Upper lobe of left lung (tissue), 6 donors: ENCODE results near the gene PNPLA4. TPM values are rescaled to one million over a fixed set of nuclear protein-coding genes. Genes with fewer than 3 reads are reported as not detected.

Source experiments
- ATAC-seq, 2 donors: fragments of 200-7000 bp; cut with Tn5 transposase; one replicate each; pipeline ENCODE4 v1.9.1; 2022; ENCODE audit warnings: mild to moderate bottlenecking in 2 of 2, moderate library complexity in 2 of 2; ENCODE audit not compliant: low FRiP score in 2 of 2
- DNase-seq, 2 donors: peaks; one replicate each; pipeline ENCODE4 v3.0.0-alpha.2; 2019 to 2020
- H3K27ac ChIP-seq, 4 donors: fragments of 200-600 bp; sonication (generic); one replicate each; pipeline ENCODE4 v1.5.1; 2016 to 2019
- H3K27me3 ChIP-seq, 4 donors: fragments of 200-600 bp; sonication (generic); one replicate each; pipeline ENCODE4 v1.5.1; 2017 to 2019
- H3K36me3 ChIP-seq, 4 donors: fragments of 200-600 bp; sonication (generic); one replicate each; pipeline ENCODE4 v1.5.1; 2016 to 2019
- H3K4me1 ChIP-seq, 4 donors: fragments of 200-600 bp; sonication (generic); one replicate each; pipeline ENCODE4 v1.5.1; 2018 to 2019
- H3K4me3 ChIP-seq, 4 donors: fragments of 200-600 bp; sonication (generic); one replicate each; pipeline ENCODE4 v1.5.1; 2017 to 2019; ENCODE audit warnings: mild to moderate bottlenecking in 2 of 4, moderate library complexity in 1 of 4
- H3K9me3 ChIP-seq, 4 donors: fragments of 200-600 bp; sonication (generic); one replicate each; pipeline ENCODE4 v1.5.1; 2018 to 2019
- EP300 ChIP-seq, 4 donors: sonication (generic); formaldehyde crosslinking; IDR thresholded peaks; one replicate each; pipeline ENCODE4 v1.5.1; 2017; ENCODE audit warnings: antibody characterized with exemption in 4 of 4, control low read depth in 2 of 4
- POLR2A ChIP-seq, 4 donors: fragments of 450-650 bp; IDR thresholded peaks; one replicate each; pipeline ENCODE4 v1.5.1; 2016 to 2017; ENCODE audit warnings: antibody characterized with exemption in 4 of 4, mild to moderate bottlenecking in 2 of 4
- POLR2AphosphoS5 ChIP-seq, 2 donors: sonication (generic); formaldehyde crosslinking; IDR thresholded peaks; one replicate each; pipeline ENCODE4 v1.5.1; 2017; ENCODE audit warnings: antibody characterized with exemption in 2 of 2
- WGBS, 2 donors: methylation state at CpG; one replicate each; pipeline ENCODE4 v1.1.5; 2017 to 2018; 5-methylcytosine and 5-hydroxymethylcytosine counted together
- total RNA-seq, 6 donors: library from RNA; depleted of rRNA in 4 of 6; stranded (reverse); fragments of >200 nt in 4 of 6; gene quantifications; one replicate each; pipeline versions ENCODE4 v1.1.0 to v1.2.1, GENCODE V29; 2016 to 2021
- TF ChIP-seq, protein P1 (sequence below), 6 experiments: fragments of 450-650 bp in 4 of 6; fragments of 200-600 bp in 2 of 6; sonication (generic) in 2 of 6; IDR thresholded peaks; one replicate each; pipeline ENCODE4 v1.5.1; 2016 to 2019; ENCODE audit warnings: antibody characterized with exemption in 6 of 6
- donor health status: DM: no; HTN: no; CAD: no; lungs with moderate emphysema.
- donor health status: DM: no; HTN: yes; CAD: no; lungs with severe emphysema.

PNPLA4 gene, protein sequence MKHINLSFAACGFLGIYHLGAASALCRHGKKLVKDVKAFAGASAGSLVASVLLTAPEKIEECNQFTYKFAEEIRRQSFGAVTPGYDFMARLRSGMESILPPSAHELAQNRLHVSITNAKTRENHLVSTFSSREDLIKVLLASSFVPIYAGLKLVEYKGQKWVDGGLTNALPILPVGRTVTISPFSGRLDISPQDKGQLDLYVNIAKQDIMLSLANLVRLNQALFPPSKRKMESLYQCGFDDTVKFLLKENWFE
- 10 to 100 TPM in 3 of 6 donors, 1 to 10 TPM in 3; 2.1 to 20.4 (median 10.2) TPM for total RNA-seq

- H3K4me1 ChIP-seq = peaks cover 0 to 25% (median 3%) of the 10 kb centered on the region in 4 donors
- H3K36me3 ChIP-seq = no peaks in the 10 kb centered on the region
- no peaks in the 10 kb centered on the region for H3K27me3 ChIP-seq
- H3K4me3 ChIP-seq = peak within 1 kb of the TSS; percentile 44 to 59 (median 58)
- 10 to 19% methylated on average over 24 to 49 of the region's 52 CpGs for WGBS, 2 donors
- DNase-seq (peak; percentile 85 to 95), ATAC-seq (peak; percentile 96 to 97)
- no peaks in the 10 kb centered on the region for H3K9me3 ChIP-seq
- TF ChIP-seq POLR2AphosphoS5 (IDR thresholded peaks at IDR 0.05) (peak; percentile 49 to 59), EP300 (IDR thresholded peaks at IDR 0.05) (no peak), POLR2A (IDR thresholded peaks at IDR 0.05) (peak in 2 of 4 donors; percentile 38 to 68)
- TF ChIP-seq, protein P1, sequence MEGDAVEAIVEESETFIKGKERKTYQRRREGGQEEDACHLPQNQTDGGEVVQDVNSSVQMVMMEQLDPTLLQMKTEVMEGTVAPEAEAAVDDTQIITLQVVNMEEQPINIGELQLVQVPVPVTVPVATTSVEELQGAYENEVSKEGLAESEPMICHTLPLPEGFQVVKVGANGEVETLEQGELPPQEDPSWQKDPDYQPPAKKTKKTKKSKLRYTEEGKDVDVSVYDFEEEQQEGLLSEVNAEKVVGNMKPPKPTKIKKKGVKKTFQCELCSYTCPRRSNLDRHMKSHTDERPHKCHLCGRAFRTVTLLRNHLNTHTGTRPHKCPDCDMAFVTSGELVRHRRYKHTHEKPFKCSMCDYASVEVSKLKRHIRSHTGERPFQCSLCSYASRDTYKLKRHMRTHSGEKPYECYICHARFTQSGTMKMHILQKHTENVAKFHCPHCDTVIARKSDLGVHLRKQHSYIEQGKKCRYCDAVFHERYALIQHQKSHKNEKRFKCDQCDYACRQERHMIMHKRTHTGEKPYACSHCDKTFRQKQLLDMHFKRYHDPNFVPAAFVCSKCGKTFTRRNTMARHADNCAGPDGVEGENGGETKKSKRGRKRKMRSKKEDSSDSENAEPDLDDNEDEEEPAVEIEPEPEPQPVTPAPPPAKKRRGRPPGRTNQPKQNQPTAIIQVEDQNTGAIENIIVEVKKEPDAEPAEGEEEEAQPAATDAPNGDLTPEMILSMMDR (IDR thresholded peaks at IDR 0.05) = peak in 3 of 6 experiments; percentile 20 to 25 (median 21)
- peak within 1 kb of the TSS; percentile 72 to 86 (median 84) for H3K27ac ChIP-seq
These were observed at the start of gene PNPLA4 for GRCh38 chrX:7927259-7928167. Gene PNPLA4 (minus strand): TSS chrX:7927413. CDS start chrX:7926119, 1,294 bp downstream.

DNA sequence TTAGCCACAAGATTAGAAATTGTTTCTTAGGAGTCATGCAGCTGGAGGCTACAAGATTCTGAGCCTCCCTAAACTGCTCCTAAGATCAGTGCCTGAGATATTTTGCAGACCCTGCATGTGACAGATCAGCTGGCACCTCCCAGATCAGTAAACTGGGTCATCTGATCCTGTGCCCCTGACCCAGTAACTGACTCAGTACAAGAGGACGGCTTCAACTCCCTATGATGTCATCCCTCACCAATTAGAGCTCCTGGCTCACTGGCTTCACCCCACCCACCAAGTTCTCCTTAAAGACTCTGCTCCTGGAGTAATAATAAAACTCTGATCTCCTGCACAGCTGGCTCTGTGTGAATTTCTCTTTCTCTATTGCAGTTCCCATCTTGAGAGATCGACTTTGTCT lies 45.4 kb upstream of the PNPLA4 start:
- WGBS, 2 donors = 65 to 92% methylated on average over 1 to 2 of the region's 2 CpGs
- DNase-seq (no peak), ATAC-seq (no peak)
- TF ChIP-seq, protein P1 (IDR thresholded peaks at IDR 0.05) = no peak
- TF ChIP-seq POLR2AphosphoS5 (IDR thresholded peaks at IDR 0.05) (no peak), POLR2A (IDR thresholded peaks at IDR 0.05) (no peak), EP300 (IDR thresholded peaks at IDR 0.05) (no peak)
- Histone ChIP-seq H3K4me1 (no peaks in the 10 kb centered on the region), H3K9me3 (no peaks in the 10 kb centered on the region), H3K36me3 (no peaks in the 10 kb centered on the region), H3K4me3 (no peak overlapping the region), H3K27me3 (no peaks in the 10 kb centered on the region), H3K27ac (no peak overlapping the region)

DNA sequence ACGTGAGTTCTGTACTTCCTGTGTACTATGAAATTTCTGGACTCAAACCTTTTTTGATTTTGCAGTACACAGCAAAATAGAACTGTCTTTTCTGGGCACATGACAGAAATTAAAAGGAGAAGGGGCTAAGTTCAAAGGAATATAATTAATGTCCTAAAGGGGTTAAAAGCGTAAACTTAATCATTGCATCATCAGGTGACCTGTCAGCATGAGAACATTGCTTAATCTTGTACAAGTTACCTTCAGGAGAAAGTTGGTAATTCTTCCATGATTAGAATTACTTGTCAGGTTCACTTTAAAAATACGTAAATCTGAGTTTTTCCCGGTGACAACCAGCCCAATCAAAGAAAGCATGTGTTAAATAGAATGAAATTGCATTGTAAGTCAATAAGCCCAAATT lies 43.2 kb upstream of the PNPLA4 start:
- no peak for ATAC-seq
- Histone ChIP-seq H3K27me3 (no peaks in the 10 kb centered on the region), H3K27ac (no peak overlapping the region), H3K4me3 (no peak overlapping the region), H3K9me3 (no peaks in the 10 kb centered on the region), H3K36me3 (no peaks in the 10 kb centered on the region), H3K4me1 (no peaks in the 10 kb centered on the region)
- TF ChIP-seq POLR2AphosphoS5 (IDR thresholded peaks at IDR 0.05) (no peak), POLR2A (IDR thresholded peaks at IDR 0.05) (no peak), EP300 (IDR thresholded peaks at IDR 0.05) (no peak)
- TF ChIP-seq, protein P1 (IDR thresholded peaks at IDR 0.05) = no peak
- no peak for DNase-seq
- 88 to 93% methylated on average over 4 of the region's 4 CpGs for WGBS, 2 donors

DNA sequence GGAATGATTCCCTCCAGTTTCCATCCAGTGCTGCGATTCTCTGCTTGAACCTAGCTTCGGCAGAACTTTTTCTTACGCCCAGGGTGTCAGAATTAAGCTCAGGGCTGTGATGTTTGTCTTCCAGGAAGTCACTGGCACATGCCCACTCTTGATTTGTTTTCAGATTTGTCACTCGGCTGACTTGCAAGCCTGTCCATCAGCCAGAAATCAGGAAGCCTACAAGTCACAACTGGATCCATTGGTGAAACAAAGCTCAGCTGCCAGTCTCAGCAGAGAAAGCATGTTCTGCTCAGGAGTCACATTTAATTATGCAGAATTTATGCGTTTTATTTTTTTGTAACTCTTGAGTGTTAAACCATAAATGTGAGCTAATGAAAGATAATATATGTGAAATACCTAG lies 38.2 kb upstream of the PNPLA4 start:
- WGBS, 2 donors = 86 to 87% methylated on average over 5 of the region's 5 CpGs
- no peak for ATAC-seq
- H3K9me3 ChIP-seq = no peaks in the 10 kb centered on the region
- no peak for DNase-seq
- H3K36me3 ChIP-seq = no peaks in the 10 kb centered on the region
- no peaks in the 10 kb centered on the region for H3K27me3 ChIP-seq
- TF ChIP-seq POLR2A (IDR thresholded peaks at IDR 0.05) (no peak), EP300 (IDR thresholded peaks at IDR 0.05) (no peak), POLR2AphosphoS5 (IDR thresholded peaks at IDR 0.05) (no peak)
- TF ChIP-seq, protein P1 (IDR thresholded peaks at IDR 0.05) = no peak
- H3K4me1 ChIP-seq = no peaks in the 10 kb centered on the region
- no peak overlapping the region for H3K27ac ChIP-seq
- H3K4me3 ChIP-seq = no peak overlapping the region
